Caco-2 (cell line): ENCODE data around the gene SOX21. TPM values are rescaled to one million over a fixed set of nuclear protein-coding genes. Genes with fewer than 3 reads are reported as not detected.

Source experiments
- BruUV-seq: library from RNA; stranded (reverse); fragments of 400-500 nt; replicated peaks from 2 replicates; lab custom pipeline; 2021; lab: Mats Ljungman, UMichigan
- CTCF ChIA-PET: fragments of 300-600 bp; sonication (Branson Sonifier 250); formaldehyde crosslinking; loops from one replicate; lab custom pipeline; 2022; ENCODE audit warnings: antibody characterized with exemption; lab: Charles Lee
- POLR2A ChIA-PET: fragments of 300-600 bp; sonication (Branson Sonifier 250); formaldehyde crosslinking; loops from one replicate; lab custom pipeline; 2022; ENCODE audit warnings: antibody characterized with exemption; lab: Charles Lee
- DNase-seq, 2 experiments: peaks; one replicate each; pipeline versions ENCODE4 v3.0.0 to v3.0.0-alpha.2; 2020 to 2022
- H3K27me3 ChIP-seq: replicated peaks from 2 replicates; pipeline ENCODE4 v1.6.0; 2011; ENCODE audit warnings: low read length; ENCODE audit not compliant: control insufficient read depth, insufficient read depth
- H3K36me3 ChIP-seq: 2 replicates; pipeline ENCODE4 v1.5.1; 2011; ENCODE audit warnings: low read length; ENCODE audit not compliant: control insufficient read depth, insufficient read depth
- H3K4me1 ChIP-seq: fragments of 250-450 bp; sonication (Bioruptor Pico); 2 replicates; pipeline ENCODE4 v1.5.1; 2020; ENCODE audit warnings: mild to moderate bottlenecking
- H3K4me3 ChIP-seq: 2 replicates; pipeline ENCODE4 v1.5.1; 2011; ENCODE audit warnings: low read depth, mild to moderate bottlenecking, control low read depth, low read length
- H3K9me3 ChIP-seq: fragments of 250-450 bp; sonication (Bioruptor Pico); 2 replicates; pipeline ENCODE4 v1.5.1; 2020; ENCODE audit warnings: mild to moderate bottlenecking, moderate library complexity
- H3K27ac Mint-ChIP-seq: one replicate; pipeline ENCODE4 v1.8.0; 2022; ENCODE audit warnings: mixed read lengths; ENCODE audit not compliant: unreplicated experiment
- H3K27me3 Mint-ChIP-seq: one replicate; pipeline ENCODE4 v1.8.0; 2022; ENCODE audit warnings: mixed read lengths; ENCODE audit not compliant: insufficient read depth, unreplicated experiment
- H3K36me3 Mint-ChIP-seq: one replicate; pipeline ENCODE4 v1.8.0; 2022; ENCODE audit warnings: mild to moderate bottlenecking, mixed read lengths; ENCODE audit not compliant: insufficient read depth, unreplicated experiment
- H3K4me1 Mint-ChIP-seq: one replicate; pipeline ENCODE4 v1.8.0; 2022; ENCODE audit warnings: low read depth, mixed read lengths; ENCODE audit not compliant: unreplicated experiment
- H3K4me3 Mint-ChIP-seq: one replicate; pipeline ENCODE4 v1.8.0; 2022; ENCODE audit warnings: mild to moderate bottlenecking, moderate library complexity, mixed read lengths; ENCODE audit not compliant: unreplicated experiment
- H3K9me3 Mint-ChIP-seq: one replicate; pipeline ENCODE4 v1.8.0; 2022; ENCODE audit warnings: mixed read lengths; ENCODE audit not compliant: unreplicated experiment
- intact Hi-C: fragments of 100-400 bp; cut with micrococcal nuclease; formaldehyde crosslinking; loops from one replicate; pipeline ENCODE4 v1.10.0; 2022; ENCODE audit not compliant: unreplicated experiment
- total RNA-seq: library from RNA; stranded (reverse); gene quantifications from 2 replicates; pipeline ENCODE4 v1.2.3, GENCODE V29; 2022
- TF ChIP-seq, protein P1 (sequence below), 2 experiments: fragments of 200-600 bp in 1 of 2; IDR thresholded peaks; 1 replicate in 1 of 2; 2 replicates in 1 of 2; pipeline versions ENCODE4 v1.5.1 to v1.8.0; 2011 to 2022; ENCODE audit warnings: antibody characterized with exemption in 1 of 2, control low read depth in 1 of 2, inconsistent platforms in 1 of 2, low read depth in 1 of 2, low read length in 1 of 2, mild to moderate bottlenecking in 1 of 2, moderate library complexity in 1 of 2; ENCODE audit not compliant: insufficient read depth in 1 of 2, severe bottlenecking in 1 of 2, unreplicated experiment in 1 of 2

The SOX21 gene
- total RNA-seq, 1 experiment from 2014 or later, result 0.14 TPM

- Histone ChIP-seq H3K4me3 (no peak overlapping the region), H3K36me3 (no peaks in the 10 kb centered on the region), H3K4me1 (no peaks in the 10 kb centered on the region), H3K27me3 (no peaks in the 10 kb centered on the region; the same call in 1 of the 2 replicates), H3K9me3 (no peaks in the 10 kb centered on the region)
- CTCF ChIA-PET, result no interaction called here
- H3K36me3 Mint-ChIP-seq, result no peaks in the 10 kb centered on the region
- no TSS peak for BruUV-seq
- POLR2A ChIA-PET, result no interaction called here
- no peak overlapping the region for H3K4me3 Mint-ChIP-seq
- no peak overlapping the region for H3K27ac Mint-ChIP-seq
- no peaks in the 10 kb centered on the region for H3K4me1 Mint-ChIP-seq
- peaks cover 15% of the 10 kb centered on the region for H3K27me3 Mint-ChIP-seq
- no peaks in the 10 kb centered on the region for H3K9me3 Mint-ChIP-seq
- no peak for DNase-seq
- intact Hi-C loops, result no loop called here
- TF ChIP-seq, protein P1, sequence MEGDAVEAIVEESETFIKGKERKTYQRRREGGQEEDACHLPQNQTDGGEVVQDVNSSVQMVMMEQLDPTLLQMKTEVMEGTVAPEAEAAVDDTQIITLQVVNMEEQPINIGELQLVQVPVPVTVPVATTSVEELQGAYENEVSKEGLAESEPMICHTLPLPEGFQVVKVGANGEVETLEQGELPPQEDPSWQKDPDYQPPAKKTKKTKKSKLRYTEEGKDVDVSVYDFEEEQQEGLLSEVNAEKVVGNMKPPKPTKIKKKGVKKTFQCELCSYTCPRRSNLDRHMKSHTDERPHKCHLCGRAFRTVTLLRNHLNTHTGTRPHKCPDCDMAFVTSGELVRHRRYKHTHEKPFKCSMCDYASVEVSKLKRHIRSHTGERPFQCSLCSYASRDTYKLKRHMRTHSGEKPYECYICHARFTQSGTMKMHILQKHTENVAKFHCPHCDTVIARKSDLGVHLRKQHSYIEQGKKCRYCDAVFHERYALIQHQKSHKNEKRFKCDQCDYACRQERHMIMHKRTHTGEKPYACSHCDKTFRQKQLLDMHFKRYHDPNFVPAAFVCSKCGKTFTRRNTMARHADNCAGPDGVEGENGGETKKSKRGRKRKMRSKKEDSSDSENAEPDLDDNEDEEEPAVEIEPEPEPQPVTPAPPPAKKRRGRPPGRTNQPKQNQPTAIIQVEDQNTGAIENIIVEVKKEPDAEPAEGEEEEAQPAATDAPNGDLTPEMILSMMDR (IDR thresholded peaks at IDR 0.05; ENCODE audit: insufficient read depth in 1 of 2, low read depth in 1 of 2, low read length in 1 of 2, severe bottlenecking in 1 of 2, unreplicated experiment in 1 of 2), result no peak
Measured at GRCh38 chr13:94683409-94683808, 28.9 kb downstream of the SOX21 start.

GRCh38 chr13:94682229-94682628 lies 30.1 kb downstream of the SOX21 start:
- BruUV-seq, result no TSS peak
- POLR2A ChIA-PET, result no interaction called here
- intact Hi-C loops, result no loop called here
- Mint-ChIP-seq H3K27ac (no peak overlapping the region), H3K27me3 (peaks cover 23% of the 10 kb centered on the region), H3K9me3 (no peaks in the 10 kb centered on the region), H3K4me3 (no peak overlapping the region), H3K36me3 (no peaks in the 10 kb centered on the region), H3K4me1 (no peaks in the 10 kb centered on the region)
- H3K4me3 ChIP-seq, result no peak overlapping the region
- H3K36me3 ChIP-seq, result no peaks in the 10 kb centered on the region
- H3K4me1 ChIP-seq, result no peaks in the 10 kb centered on the region
- no peaks in the 10 kb centered on the region for H3K9me3 ChIP-seq
- TF ChIP-seq, protein P1 (IDR thresholded peaks at IDR 0.05; ENCODE audit: insufficient read depth in 1 of 2, low read depth in 1 of 2, low read length in 1 of 2, severe bottlenecking in 1 of 2, unreplicated experiment in 1 of 2), result no peak
- CTCF ChIA-PET, result no interaction called here
- DNase-seq, result no peak
- H3K27me3 ChIP-seq, result no peaks in the 10 kb centered on the region; the same call in 1 of the 2 replicates

DNA sequence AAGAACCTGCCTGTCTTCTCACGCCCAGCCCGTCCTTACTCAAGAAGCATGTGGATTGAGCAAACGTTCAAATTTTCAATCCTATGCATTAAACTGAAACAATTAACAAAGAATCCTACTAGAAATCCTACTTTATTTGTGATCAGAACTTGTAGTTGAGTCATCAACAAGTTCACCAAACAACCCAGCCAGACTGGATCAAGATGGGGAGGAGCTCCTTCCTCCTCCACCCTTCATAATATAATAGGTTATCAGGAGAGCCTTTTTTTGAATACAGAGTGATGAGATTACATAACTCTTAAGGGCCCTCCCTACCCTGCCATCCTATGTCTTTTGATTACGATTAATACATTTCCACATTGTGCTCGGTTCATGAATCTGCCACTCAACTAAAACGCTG lies 32.7 kb downstream of the SOX21 start:
- intact Hi-C loops, result no loop called here
- Histone ChIP-seq H3K9me3 (no peaks in the 10 kb centered on the region), H3K4me1 (no peaks in the 10 kb centered on the region), H3K36me3 (no peaks in the 10 kb centered on the region), H3K27me3 (no peaks in the 10 kb centered on the region; the same call in 1 of the 2 replicates), H3K4me3 (no peak overlapping the region)
- no peaks in the 10 kb centered on the region for H3K4me1 Mint-ChIP-seq
- no TSS peak for BruUV-seq
- H3K9me3 Mint-ChIP-seq, result no peaks in the 10 kb centered on the region
- H3K27ac Mint-ChIP-seq, result no peak overlapping the region
- ChIA-PET CTCF (interaction anchor here (1.1 kb wide), 1 partner anchor 59 kb away, joined by 4 read pairs; no protein-coding TSS in a partner anchor), POLR2A (no interaction called here)
- TF ChIP-seq, protein P1 (IDR thresholded peaks at IDR 0.05; ENCODE audit: insufficient read depth in 1 of 2, low read depth in 1 of 2, low read length in 1 of 2, severe bottlenecking in 1 of 2, unreplicated experiment in 1 of 2), result no peak
- DNase-seq, result no peak
- no peak overlapping the region for H3K4me3 Mint-ChIP-seq
- H3K27me3 Mint-ChIP-seq, result peaks cover 23% of the 10 kb centered on the region
- H3K36me3 Mint-ChIP-seq, result no peaks in the 10 kb centered on the region
